ENCODE data around the gene NOP9. TPM values are rescaled to one million over a fixed set of nuclear protein-coding genes. Genes with fewer than 3 reads are reported as not detected.

The NOP9 gene
- total and polyA plus RNA-seq, 4 experiments from 2014 or later, result 0.83 to 28.1 (median 12.3) TPM

DNA sequence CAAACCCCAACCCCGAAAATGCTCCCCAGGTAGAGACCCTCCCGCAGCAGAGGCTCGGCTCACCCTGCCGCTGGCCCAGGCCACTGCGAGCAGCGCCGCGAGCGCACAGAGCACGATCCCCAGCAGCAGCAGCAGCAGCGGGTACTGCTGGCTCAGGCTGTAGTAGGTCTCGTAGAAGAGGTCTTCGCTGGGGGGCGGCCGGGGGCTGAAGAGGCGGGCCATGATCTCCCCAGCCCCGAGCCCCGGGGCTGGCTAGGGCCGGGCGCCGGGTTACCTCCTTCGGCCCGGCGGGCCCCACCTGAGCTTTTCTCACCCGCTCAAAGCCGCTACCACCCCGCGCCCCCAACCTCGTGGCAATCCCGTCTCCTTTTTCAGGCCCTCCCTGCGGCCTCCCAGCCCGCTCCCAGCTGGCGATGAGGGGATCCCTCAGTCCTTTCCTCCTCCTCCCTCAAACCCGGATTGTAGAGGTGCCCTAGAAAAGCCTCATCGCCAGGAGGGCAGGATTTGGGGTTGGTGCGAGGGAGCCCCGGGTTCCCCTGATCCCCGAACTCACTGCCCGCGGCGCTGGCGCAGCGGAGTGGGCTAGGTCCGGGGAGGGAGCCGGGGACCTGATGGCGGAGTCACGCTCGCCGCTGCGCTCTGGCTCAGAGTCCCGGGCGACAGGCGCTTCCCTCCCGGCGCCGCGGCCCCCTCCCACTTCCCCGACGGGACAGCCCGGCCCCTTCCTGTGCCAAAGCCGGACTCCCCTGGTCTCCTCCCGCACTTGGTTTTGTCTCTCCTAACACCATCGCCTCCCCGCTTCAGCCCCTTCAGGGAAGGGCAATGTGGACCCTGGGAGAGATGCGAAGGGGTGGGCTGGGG is 35.0 kb downstream of the NOP9 start, which contains the start of gene ADCY4:
Gene ADCY4, minus strand, starts transcription at position 641 of the 861 bp plus-strand sequence. Its CDS starts 419 bp downstream, at position 222.
- peaks cover 30 to 32% of the 10 kb centered on the region in 2 donors for H3K36me3 Mint-ChIP-seq
- ChIA-PET POLR2A (ENCODE audit: partially characterized antibody) (interaction anchor here (1.0 to 12.5 kb wide), 7 partner anchors 22 to 121 kb away, joined by 4 to 361 read pairs (median 42); partner anchors contain the start of genes CBLN3, CHMP4A, CIDEB and KHNYN), CTCF (ENCODE audit: partially characterized antibody) (interaction anchor here (0.6 to 23.0 kb wide), 13 partner anchors 11 to 376 kb away, joined by 3 to 791 read pairs (median 11); partner anchors contain the start of genes CBLN3, CIDEB, KHNYN and LTB4R)
- peaks cover 39 to 87% (median 60%) of the 10 kb centered on the region in 4 donors for H3K4me1 Mint-ChIP-seq
- peak in 3 of 5 donors; percentile 33 to 38 (median 33) for DNase-seq
- H3K27ac ChIP-seq (ENCODE audit: low read depth, low read length), result no peak within 1 kb of the TSS
- peak within 1 kb of the TSS; percentile 41 to 93 (median 64) for H3K4me3 Mint-ChIP-seq
- peaks cover 11% of the 10 kb centered on the region for H3K27me3 ChIP-seq (ENCODE audit: insufficient read depth, low read length)
- H3K4me1 ChIP-seq (ENCODE audit: insufficient read depth, low read length), result peaks cover 66% of the 10 kb centered on the region
- H3K27ac Mint-ChIP-seq, result peak within 1 kb of the TSS in 5 of 7 donors; percentile 24 to 86 (median 62)
- H3K36me3 ChIP-seq (ENCODE audit: insufficient read depth, low read length), result peaks cover 18% of the 10 kb centered on the region
- peaks cover 0 to 5% (median 0%) of the 10 kb centered on the region in 8 donors for H3K9me3 Mint-ChIP-seq
- intact Hi-C loops (cut with micrococcal nuclease), result no loop called here
- H3K27me3 Mint-ChIP-seq, result peaks cover 6 to 13% of the 10 kb centered on the region in 2 donors
- H3K4me3 ChIP-seq (ENCODE audit: low read length in 2 of 2), result peak within 1 kb of the TSS in 1 of 2 donors; percentile 41
- H3K9me3 ChIP-seq (ENCODE audit: control insufficient read depth in 1 of 2, low read length in 2 of 2), result no peaks in the 10 kb centered on the region

DNA sequence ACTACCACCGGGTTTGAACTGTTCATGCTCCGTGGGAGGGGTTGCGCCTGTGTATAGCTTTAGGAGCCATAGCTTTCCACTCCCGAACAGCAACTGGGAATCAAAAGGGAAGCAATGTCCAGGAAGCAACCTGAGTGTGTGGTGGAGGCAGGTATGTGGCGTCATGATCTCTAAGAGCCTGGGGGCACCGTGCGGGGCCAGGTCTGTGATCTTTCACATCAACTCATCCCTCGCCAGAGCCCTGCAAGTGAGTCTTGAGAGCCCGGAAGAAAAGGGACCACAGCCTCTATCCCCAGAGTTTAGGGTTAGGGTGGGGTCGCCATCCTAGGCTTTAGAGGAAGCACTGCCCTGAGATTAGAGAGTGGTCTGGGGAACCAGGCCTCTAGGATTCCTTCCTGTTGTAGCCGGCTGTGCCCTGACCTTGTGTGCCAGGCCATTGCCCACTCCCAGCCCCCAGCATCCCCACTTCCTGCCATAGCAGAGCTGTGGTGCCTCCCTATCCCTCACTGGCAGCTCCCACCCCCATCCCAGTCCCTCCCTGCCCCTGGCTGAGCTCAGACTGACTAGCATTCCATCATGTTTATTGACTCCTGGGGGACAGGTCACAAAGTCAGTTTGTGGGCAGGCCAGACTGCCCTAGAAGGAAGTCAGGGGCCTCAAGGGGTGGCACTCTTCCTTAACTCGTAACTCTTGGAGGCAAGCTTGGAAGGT is 36.0 kb downstream of the NOP9 start:
- intact Hi-C loops (cut with micrococcal nuclease), result no loop called here
- Mint-ChIP-seq H3K4me3 (peak overlapping the region in 5 of 8 donors; percentile 55 to 77 (median 63)), H3K36me3 (peaks cover 32% of the 10 kb centered on the region in 2 donors), H3K27ac (peak overlapping the region in 2 of 7 donors; percentile 62 to 71), H3K9me3 (peaks cover 0 to 5% (median 0%) of the 10 kb centered on the region in 8 donors), H3K27me3 (peaks cover 6 to 13% of the 10 kb centered on the region in 2 donors), H3K4me1 (peaks cover 37 to 86% (median 59%) of the 10 kb centered on the region in 4 donors)
- H3K9me3 ChIP-seq (ENCODE audit: control insufficient read depth in 1 of 2, low read length in 2 of 2), result no peaks in the 10 kb centered on the region
- H3K27me3 ChIP-seq (ENCODE audit: insufficient read depth, low read length), result peaks cover 11% of the 10 kb centered on the region
- CTCF ChIA-PET (ENCODE audit: partially characterized antibody), result interaction anchor here (1.5 to 23.0 kb wide), 4 partner anchors 12 to 96 kb away, joined by 4 to 791 read pairs (median 120); partner anchors contain the start of genes CBLN3, CIDEB, KHNYN and LTB4R
- DNase-seq, result no peak
- no peak overlapping the region for H3K27ac ChIP-seq (ENCODE audit: low read depth, low read length)
- POLR2A ChIA-PET (ENCODE audit: partially characterized antibody), result interaction anchor here (0.9 to 12.5 kb wide), 4 partner anchors 25 to 103 kb away, joined by 3 to 361 read pairs (median 93); partner anchors contain the start of genes CBLN3, CIDEB, KHNYN and LTB4R2
- H3K36me3 ChIP-seq (ENCODE audit: insufficient read depth, low read length), result peaks cover 18% of the 10 kb centered on the region
- no peak overlapping the region for H3K4me3 ChIP-seq (ENCODE audit: low read length in 2 of 2)
- peaks cover 67% of the 10 kb centered on the region for H3K4me1 ChIP-seq (ENCODE audit: insufficient read depth, low read length)

DNA sequence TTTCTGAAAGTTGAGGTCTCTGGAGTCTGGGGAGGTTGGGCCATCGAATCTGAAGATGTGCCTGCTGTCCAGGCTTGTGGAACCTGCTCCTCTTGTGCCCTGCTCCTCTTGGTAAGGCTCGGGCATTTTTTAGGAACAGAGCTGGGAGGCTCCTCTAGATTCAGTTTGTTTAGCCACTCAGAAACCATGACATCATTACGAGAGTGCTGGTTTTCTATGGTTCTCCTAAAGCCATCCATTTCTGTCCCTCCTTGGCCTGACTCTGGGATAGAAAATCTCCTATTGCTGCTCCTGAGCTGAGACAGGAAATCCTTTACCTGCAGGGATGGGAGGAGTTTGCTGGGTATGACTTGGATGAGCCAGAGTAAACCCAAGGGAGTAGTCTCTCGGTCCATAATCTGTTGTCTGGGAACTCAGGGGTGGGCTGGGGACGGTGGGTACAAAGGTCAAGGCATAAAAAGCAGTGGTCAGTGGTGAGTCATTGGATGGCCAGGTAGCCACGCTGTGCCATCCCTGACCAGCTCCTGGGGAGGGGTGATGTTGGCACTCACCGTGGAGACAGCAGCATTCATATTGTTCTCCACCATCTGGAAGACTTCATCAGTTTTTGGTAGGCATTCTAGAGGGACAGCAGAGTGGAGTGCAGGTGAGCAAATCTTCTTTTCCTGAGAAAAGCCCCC is 37.6 kb downstream of the NOP9 start:
- peaks cover 32% of the 10 kb centered on the region in 2 donors for H3K36me3 Mint-ChIP-seq
- POLR2A ChIA-PET (ENCODE audit: partially characterized antibody), result interaction anchor here (1.6 to 12.5 kb wide), 4 partner anchors 29 to 102 kb away, joined by 8 to 361 read pairs (median 92); partner anchors contain the start of genes CBLN3, CIDEB, KHNYN and SDR39U1
- peaks cover 0 to 5% (median 0%) of the 10 kb centered on the region in 8 donors for H3K9me3 Mint-ChIP-seq
- peak overlapping the region in 3 of 8 donors; percentile 50 to 97 (median 95) for H3K4me3 Mint-ChIP-seq
- Histone ChIP-seq H3K4me3 (ENCODE audit: low read length in 2 of 2) (no peak overlapping the region), H3K27me3 (ENCODE audit: insufficient read depth, low read length) (peaks cover 11% of the 10 kb centered on the region), H3K36me3 (ENCODE audit: insufficient read depth, low read length) (peaks cover 18% of the 10 kb centered on the region), H3K27ac (ENCODE audit: low read depth, low read length) (no peak overlapping the region), H3K9me3 (ENCODE audit: control insufficient read depth in 1 of 2, low read length in 2 of 2) (no peaks in the 10 kb centered on the region), H3K4me1 (ENCODE audit: insufficient read depth, low read length) (peaks cover 54% of the 10 kb centered on the region)
- no peak for DNase-seq
- H3K27ac Mint-ChIP-seq, result peak overlapping the region in 2 of 7 donors; percentile 29 to 70
- H3K4me1 Mint-ChIP-seq, result peaks cover 28 to 70% (median 47%) of the 10 kb centered on the region in 4 donors
- intact Hi-C loops (cut with micrococcal nuclease), result no loop called here
- CTCF ChIA-PET (ENCODE audit: partially characterized antibody), result interaction anchor here (1.0 to 23.0 kb wide), 5 partner anchors 10 to 95 kb away, joined by 4 to 791 read pairs (median 4); partner anchors contain the start of genes CBLN3, CIDEB, KHNYN and LTB4R
- H3K27me3 Mint-ChIP-seq, result peaks cover 4 to 11% of the 10 kb centered on the region in 2 donors

DNA sequence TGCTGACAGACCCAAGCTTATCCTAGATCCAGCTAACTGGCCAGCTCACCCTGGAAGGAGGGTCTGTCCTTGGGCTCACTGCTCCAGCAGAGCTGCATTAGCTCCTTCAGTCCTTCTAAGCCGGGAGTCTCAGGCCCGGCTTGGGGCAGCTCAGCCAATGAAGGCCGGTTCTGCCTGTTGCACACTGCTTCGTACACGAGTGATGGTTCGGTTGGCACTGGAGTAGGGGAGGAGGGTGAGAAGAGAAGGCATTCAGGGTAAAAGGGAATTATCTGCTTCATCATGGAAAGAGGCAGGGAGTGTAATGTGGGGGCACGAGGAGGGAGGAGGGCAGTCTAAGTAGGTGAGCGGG is 38.1 kb downstream of the NOP9 start:
- CTCF ChIA-PET (ENCODE audit: partially characterized antibody), result interaction anchor here (0.9 to 23.0 kb wide), 5 partner anchors 10 to 94 kb away, joined by 4 to 791 read pairs (median 4); partner anchors contain the start of genes CBLN3, CIDEB, KHNYN and LTB4R
- peak overlapping the region; percentile 50 to 98 (median 96) for H3K4me3 Mint-ChIP-seq
- intact Hi-C loops (cut with micrococcal nuclease), result no loop called here

DNA sequence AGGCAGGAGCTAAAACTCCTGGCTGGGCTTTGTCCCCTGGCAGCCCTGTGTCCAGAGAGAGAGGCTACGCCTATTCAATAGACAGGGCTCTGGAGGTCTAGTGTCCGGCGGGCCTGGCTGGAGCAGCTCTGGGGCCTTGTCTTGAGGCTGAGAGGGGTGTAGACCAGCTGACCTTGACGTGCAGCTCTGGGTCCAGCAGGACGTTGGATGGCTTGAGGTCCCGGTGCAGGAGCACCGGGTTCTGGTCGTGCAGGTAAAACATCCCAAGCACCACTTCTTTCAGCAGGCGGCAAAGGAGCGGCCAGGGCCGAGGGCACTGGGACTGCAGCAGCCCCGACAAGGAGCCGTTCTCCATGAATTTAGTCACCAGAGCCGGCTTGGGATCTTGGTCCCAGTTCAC is 39.2 kb downstream of the NOP9 start:
- Histone ChIP-seq H3K9me3 (ENCODE audit: control insufficient read depth in 1 of 2, low read length in 2 of 2) (no peaks in the 10 kb centered on the region), H3K4me1 (ENCODE audit: insufficient read depth, low read length) (peaks cover 38% of the 10 kb centered on the region), H3K4me3 (ENCODE audit: low read length in 2 of 2) (peak overlapping the region; percentile 85 to 86), H3K27me3 (ENCODE audit: insufficient read depth, low read length) (peaks cover 9% of the 10 kb centered on the region), H3K27ac (ENCODE audit: low read depth, low read length) (no peak overlapping the region), H3K36me3 (ENCODE audit: insufficient read depth, low read length) (peaks cover 18% of the 10 kb centered on the region)
- ChIA-PET CTCF (ENCODE audit: partially characterized antibody) (interaction anchor here (0.9 to 23.0 kb wide), 4 partner anchors 9 to 93 kb away, joined by 4 to 791 read pairs (median 118); partner anchors contain the start of genes CBLN3, CIDEB, KHNYN and LTB4R), POLR2A (ENCODE audit: partially characterized antibody) (interaction anchor here (0.8 to 12.5 kb wide), 11 partner anchors 8 to 150 kb away, joined by 3 to 361 read pairs (median 6); partner anchors contain the start of genes CBLN3, CHMP4A, CIDEB and IPO4)
- intact Hi-C loops (cut with micrococcal nuclease), result no loop called here
- Mint-ChIP-seq H3K27ac (peak overlapping the region in 4 of 7 donors; percentile 16 to 80 (median 60)), H3K36me3 (peaks cover 32% of the 10 kb centered on the region in 2 donors), H3K4me1 (peaks cover 20 to 56% (median 35%) of the 10 kb centered on the region in 4 donors), H3K27me3 (peaks cover 7 to 13% of the 10 kb centered on the region in 2 donors), H3K4me3 (peak overlapping the region; percentile 93 to 98 (median 96)), H3K9me3 (no peaks in the 10 kb centered on the region)
- DNase-seq, result no peak

More for the DNA sequence above, 38.1 kb downstream of the NOP9 start:
- DNase-seq, result no peak
- Mint-ChIP-seq H3K9me3 (peaks cover 0 to 5% (median 0%) of the 10 kb centered on the region in 8 donors), H3K27ac (peak overlapping the region in 4 of 7 donors; percentile 16 to 72 (median 31)), H3K36me3 (peaks cover 32% of the 10 kb centered on the region in 2 donors), H3K27me3 (peaks cover 5 to 12% of the 10 kb centered on the region in 2 donors), H3K4me1 (peaks cover 24 to 65% (median 42%) of the 10 kb centered on the region in 4 donors)
- POLR2A ChIA-PET (ENCODE audit: partially characterized antibody), result interaction anchor here (1.6 to 12.5 kb wide), 4 partner anchors 30 to 101 kb away, joined by 8 to 361 read pairs (median 92); partner anchors contain the start of genes CBLN3, CIDEB, KHNYN and SDR39U1
- H3K27me3 ChIP-seq (ENCODE audit: insufficient read depth, low read length), result peaks cover 11% of the 10 kb centered on the region
- H3K27ac ChIP-seq (ENCODE audit: low read depth, low read length), result no peak overlapping the region
- no peaks in the 10 kb centered on the region for H3K9me3 ChIP-seq (ENCODE audit: control insufficient read depth in 1 of 2, low read length in 2 of 2)
- peaks cover 49% of the 10 kb centered on the region for H3K4me1 ChIP-seq (ENCODE audit: insufficient read depth, low read length)
- no peak overlapping the region for H3K4me3 ChIP-seq (ENCODE audit: low read length in 2 of 2)
- H3K36me3 ChIP-seq (ENCODE audit: insufficient read depth, low read length), result peaks cover 18% of the 10 kb centered on the region

Measured in CD4-positive, alpha-beta memory T cell (primary cell).